DMS79 treated with DMSO at 0.1 percent for 48 hours (cell line): ENCODE results near the gene IKZF3.
A peak's percentile ranks its signal among the peaks of the same experiment; 100 is the strongest.
"Not testable (repeated sequence)": the region's sequence is repeated elsewhere in the genome, so short reads cannot be mapped to it uniquely, and the experiment has no call there.

ENCODE experiments used
- DNase-seq: peaks from one replicate; lab custom pipeline; 2025; lab: John Stamatoyannopoulos, UW

Gene IKZF3

GRCh38 chr17:39863918-39864746, at the start of gene IKZF3:
IKZF3 (minus strand) TSS chr17:39864312; CDS start chr17:39864126, 186 bp downstream.
- peak; percentile 78 for DNase-seq

DNA sequence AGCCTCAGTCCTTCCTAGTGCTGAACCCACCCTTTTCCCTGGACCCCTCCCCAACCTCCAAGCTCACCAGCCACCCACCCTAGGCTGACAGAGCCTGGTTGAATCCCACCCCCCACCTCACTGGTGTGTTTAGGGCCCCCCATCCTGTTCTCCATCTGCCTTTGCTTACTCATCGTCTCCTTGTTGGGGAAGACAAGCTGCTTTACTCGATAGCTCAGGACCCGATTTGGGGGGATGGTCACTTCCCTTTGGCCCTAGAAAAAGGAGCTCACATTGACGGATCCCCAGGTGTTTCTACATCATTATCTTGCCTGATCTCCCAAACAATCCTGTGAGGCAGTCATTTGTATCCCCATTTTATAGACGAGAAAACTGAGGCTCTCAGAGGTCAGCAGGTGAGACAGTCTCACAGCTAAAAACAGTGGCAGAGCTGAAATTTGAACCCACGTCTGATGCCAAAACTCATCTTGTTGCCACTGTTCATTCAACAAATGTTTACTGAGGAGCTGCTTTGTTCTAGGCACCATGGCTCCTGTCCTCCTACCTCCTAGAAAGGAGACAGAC, 44.8 kb upstream of the IKZF3 start:
- DNase-seq: no peak

DNA sequence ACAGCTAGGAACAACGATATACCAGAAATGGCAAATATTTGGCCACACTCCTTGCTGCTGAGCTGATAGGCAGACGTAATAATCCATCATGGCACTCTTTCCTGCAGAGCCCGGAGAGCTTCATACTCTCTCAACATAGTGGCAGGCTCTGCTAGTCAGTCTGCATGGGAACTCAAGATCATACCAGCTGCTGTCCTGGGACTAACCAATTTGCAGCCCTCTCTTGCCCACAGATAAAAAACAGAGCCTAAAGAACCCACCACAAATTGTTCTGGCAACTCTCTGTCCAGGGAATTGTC, 40.8 kb upstream of the IKZF3 start:
- DNase-seq: no peak

GRCh38 chr17:39903158-39903884, 39.2 kb upstream of the IKZF3 start:
- DNase-seq: no peak

GRCh38 chr17:39902027-39902426, 37.9 kb upstream of the IKZF3 start:
- not testable (repeated sequence) for DNase-seq

DNA sequence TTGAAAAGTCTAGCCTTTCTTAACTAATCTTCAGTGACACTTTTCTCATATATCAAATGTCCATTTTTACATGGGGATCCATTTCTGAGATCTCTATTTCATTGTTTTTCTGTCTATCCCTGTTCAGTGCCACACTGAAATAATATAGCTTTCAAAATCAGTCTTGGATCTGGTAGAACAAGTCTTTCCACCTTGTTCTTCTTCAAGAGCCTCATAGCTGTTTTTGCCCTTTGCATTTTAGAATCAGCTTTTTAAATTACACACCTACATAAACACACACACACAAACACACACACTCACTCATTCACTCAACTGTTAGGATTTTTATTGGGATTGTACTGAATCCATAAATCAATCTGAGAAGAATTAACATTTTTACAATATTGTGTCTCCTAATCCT, 35.1 kb upstream of the IKZF3 start:
- DNase-seq: peak; percentile 27

GRCh38 chr17:39898088-39898487, 34.0 kb upstream of the IKZF3 start:
- DNase-seq: no peak

- DNase-seq: no peak
These were observed 30.7 kb upstream of the IKZF3 start for GRCh38 chr17:39894681-39895376.

DNA sequence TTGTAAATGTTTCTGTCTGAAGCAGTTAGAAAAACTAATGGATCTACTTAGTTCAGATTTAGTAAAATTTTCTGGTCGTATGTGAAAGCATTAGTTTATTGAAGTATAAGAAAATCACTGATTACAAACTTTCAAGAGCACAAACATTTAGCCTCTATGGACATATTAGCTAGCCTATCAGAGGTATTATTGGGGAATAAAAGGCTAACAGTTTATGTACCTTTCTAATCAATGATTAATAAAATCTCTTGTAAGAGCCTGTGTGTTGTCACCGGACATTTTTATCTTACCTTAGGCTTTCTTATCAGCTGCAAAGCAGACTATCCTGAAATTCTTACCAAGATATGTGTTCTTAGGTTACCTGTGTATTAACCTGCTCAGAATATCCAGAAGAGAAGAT, 25.1 kb upstream of the IKZF3 start:
- no peak for DNase-seq

GRCh38 chr17:39887078-39887477, 23.0 kb upstream of the IKZF3 start:
- DNase-seq: no peak

DNA sequence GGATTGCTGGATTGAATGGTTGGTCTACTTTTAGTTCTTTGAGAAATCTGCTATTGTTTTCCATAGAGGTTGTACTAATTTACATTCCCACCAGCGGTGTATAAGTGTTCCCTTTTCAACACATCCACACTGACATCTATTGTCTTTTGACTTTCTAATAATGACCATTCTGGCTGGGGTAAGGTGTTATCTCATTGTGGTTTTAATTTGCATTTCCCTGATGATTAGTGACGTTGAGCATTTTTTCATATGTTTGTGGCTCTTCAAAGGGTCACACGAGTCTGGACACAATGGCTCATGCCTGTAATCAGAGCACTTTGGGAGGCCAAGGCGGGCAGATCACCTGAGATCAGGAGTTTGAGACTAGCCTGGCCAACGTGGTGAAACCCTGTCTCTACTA, 22.0 kb upstream of the IKZF3 start:
- not testable (repeated sequence) for DNase-seq

DNA sequence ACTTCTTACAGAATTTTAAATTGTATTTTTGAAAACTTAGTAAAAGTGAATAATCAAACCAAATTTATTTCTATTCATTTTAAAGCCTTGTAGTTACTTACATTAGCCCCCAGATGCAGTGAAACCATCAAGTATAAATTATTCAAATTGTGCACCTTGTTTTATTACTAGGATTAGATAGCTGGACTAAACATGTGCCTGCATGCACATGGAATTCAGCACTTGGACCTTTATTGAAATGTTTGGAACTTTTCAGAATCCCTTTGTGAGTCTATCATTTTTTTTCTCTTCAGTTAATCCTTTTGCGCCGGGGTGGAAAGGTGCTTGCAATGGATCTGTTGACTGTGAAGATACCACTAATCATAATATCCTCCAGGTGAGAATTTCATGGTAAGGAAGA, 8.6 kb upstream of the IKZF3 start:
- no peak for DNase-seq

GRCh38 chr17:39871801-39872200, 7.7 kb upstream of the IKZF3 start:
- DNase-seq: no peak

GRCh38 chr17:39870776-39871175, 6.7 kb upstream of the IKZF3 start:
- DNase-seq: no peak

DNA sequence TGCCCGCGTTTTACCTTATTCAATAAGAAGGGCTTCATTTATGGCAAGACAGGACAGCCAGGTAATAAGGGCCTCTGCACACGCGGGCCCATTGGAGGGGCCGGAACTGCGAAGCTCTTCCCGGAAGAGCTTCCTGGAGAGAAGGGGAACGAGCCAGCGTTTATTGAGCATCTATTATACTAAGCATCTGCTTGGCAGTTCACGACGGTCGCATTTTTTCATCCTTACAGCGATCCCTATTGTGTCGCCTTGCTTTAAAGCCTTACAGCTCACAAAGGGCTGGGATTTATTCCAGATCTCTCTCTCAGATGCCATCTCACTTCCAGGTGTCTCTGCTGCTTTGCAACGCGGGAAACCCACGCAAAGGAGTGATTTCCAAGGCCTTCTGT, 4.4 kb upstream of the IKZF3 start:
- DNase-seq: no peak

DNA sequence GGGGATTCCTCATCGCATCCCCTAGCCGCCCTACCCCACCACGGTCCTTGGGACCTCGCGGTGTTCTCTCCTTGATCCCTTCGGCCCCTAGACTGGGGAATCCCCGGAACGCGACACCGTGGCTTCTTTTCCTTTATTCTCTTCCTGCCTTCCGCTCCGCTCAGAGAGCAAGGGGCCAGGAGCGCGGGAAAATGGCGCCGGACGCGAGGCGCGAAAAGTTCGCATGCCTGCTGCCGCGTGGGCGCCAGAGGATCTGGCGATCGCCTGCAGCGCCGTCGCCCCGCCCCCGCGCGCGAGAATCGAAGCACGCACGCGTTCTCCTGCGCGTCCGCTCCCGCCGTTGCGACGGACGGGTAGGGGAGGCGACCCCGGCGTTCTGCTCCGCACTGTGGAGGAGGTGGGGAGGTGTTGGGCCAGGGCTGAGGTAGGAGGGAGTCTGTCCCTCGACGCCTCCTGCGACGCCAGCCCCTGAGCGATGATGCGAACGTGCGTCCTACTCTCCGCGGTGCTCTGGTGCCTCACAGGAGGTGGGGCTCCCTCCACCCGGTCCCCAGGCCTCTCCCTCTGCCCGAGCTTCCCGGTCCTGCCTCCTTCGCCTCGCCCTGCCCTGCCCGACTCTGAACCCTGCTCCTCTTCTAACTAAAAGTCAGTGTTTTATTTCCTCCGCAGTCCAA, 3.9 kb upstream of the IKZF3 start, which contains the start of gene ZPBP2:
ZPBP2 (plus strand) TSS at position 323 of the 674 bp plus-strand sequence; CDS start at position 476, 153 bp downstream.
- no peak for DNase-seq

GRCh38 chr17:39867084-39867879, 3.2 kb upstream of the IKZF3 start:
- no peak for DNase-seq

DNA sequence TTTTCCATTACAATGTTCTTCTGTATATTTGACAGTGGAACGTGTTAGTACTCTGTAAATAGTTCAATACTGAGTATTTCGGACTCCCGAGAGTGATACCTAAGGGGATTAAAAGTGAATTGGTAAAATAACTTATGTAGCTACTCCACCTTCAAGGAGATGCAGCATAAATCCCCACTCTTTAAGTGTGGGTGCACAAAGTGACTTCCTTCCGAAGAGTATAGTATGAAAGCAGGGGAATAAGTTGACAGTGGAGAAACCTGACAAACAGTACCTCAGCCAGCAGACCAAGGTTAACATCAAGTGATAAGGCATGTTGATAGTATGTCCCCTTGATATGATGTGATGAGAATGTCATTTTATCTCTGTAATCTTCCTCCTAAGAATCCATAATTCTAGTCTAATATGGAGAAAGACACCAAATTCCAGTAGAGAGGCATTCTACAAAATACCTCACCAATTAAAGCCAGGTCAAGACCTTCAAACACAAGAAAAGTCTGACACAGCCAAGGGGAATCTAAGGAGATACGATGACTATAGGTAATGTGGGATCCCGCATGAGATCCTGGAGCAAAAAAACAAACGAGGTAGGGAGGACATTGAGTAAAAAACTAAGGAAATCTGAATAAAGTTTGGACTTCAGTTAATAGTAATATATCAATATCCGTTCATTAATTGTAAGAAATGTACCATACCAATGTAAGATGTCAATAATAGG, 2.1 kb upstream of the IKZF3 start:
- no peak for DNase-seq

DNA sequence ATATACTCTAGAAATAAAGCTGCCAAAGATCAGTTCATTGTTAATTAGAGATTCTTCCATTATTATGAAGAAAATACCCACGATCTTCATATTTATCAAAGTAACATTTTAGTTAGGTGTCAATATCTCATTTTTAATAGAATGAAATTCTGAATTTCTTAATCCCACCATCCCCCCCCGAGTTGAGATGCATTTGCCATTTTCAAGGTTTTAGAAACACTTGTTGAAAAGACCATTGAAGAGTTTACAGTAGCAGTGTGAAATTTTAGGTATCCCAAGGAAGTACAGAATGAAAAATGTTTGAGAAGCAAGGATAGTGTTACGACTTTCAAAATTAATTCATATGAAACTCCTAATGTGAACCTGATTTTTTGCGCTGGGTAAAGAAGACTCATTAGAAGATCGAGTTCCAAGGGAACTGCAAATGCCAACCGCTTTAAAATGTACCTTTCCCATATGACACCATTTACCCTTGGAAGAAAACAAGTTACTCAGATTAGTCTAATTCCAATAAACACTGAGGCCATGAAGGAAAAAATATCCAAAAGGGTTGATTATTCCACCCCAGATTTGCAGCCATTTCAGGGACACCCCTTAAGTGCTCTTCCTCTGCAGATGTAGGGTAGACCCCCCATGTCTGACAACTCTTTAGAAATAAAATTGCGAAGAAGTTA, 731 bp downstream of the IKZF3 start:
- peak; percentile 56 for DNase-seq

GRCh38 chr17:39861235-39861634, 2.9 kb downstream of the IKZF3 start:
- peak; percentile 15 for DNase-seq
